Rectal smooth muscle tissue (tissue), 1 donor: ENCODE data around the gene SAV1.

Experiments
- H3K27ac ChIP-seq: one replicate; pipeline ENCODE4 v1.7.0; 2013; ENCODE audit warnings: low read depth, low read length, inconsistent platforms
- H3K27me3 ChIP-seq: one replicate; pipeline ENCODE4 v1.7.0; 2013; ENCODE audit warnings: low read length; ENCODE audit not compliant: control insufficient read depth, insufficient read depth
- H3K36me3 ChIP-seq: one replicate; pipeline ENCODE4 v1.7.0; 2013; ENCODE audit warnings: low read length; ENCODE audit not compliant: control insufficient read depth, insufficient read depth
- H3K4me1 ChIP-seq: one replicate; pipeline ENCODE4 v1.7.0; 2013; ENCODE audit warnings: low read length; ENCODE audit not compliant: control insufficient read depth, insufficient read depth
- H3K4me3 ChIP-seq: one replicate; pipeline ENCODE4 v1.7.0; 2013; ENCODE audit warnings: low read length
- H3K9ac ChIP-seq: one replicate; pipeline ENCODE4 v1.7.0; 2013; ENCODE audit warnings: low read length

The SAV1 gene

GRCh38 chr14:50616275-50616674 lies 51.8 kb downstream of the SAV1 start:
- Histone ChIP-seq H3K27ac (no peak overlapping the region), H3K27me3 (no peaks in the 10 kb centered on the region), H3K4me1 (no peaks in the 10 kb centered on the region), H3K36me3 (no peaks in the 10 kb centered on the region), H3K9ac (no peak overlapping the region), H3K4me3 (no peak overlapping the region)

- Histone ChIP-seq H3K27ac (no peak overlapping the region), H3K27me3 (no peaks in the 10 kb centered on the region), H3K9ac (no peak overlapping the region), H3K36me3 (no peaks in the 10 kb centered on the region), H3K4me3 (no peak overlapping the region), H3K4me1 (no peaks in the 10 kb centered on the region)
Observed at GRCh38 chr14:50615552-50615951, 52.6 kb downstream of the SAV1 start.

GRCh38 chr14:50615056-50615455 lies 53.0 kb downstream of the SAV1 start:
- no peaks in the 10 kb centered on the region for H3K36me3 ChIP-seq
- no peak overlapping the region for H3K4me3 ChIP-seq
- H3K4me1 ChIP-seq: no peaks in the 10 kb centered on the region
- H3K9ac ChIP-seq: no peak overlapping the region
- H3K27ac ChIP-seq: no peak overlapping the region
- no peaks in the 10 kb centered on the region for H3K27me3 ChIP-seq

GRCh38 chr14:50612806-50613205 lies 55.3 kb downstream of the SAV1 start:
- H3K36me3 ChIP-seq: no peaks in the 10 kb centered on the region
- H3K4me1 ChIP-seq: no peaks in the 10 kb centered on the region
- H3K27me3 ChIP-seq: no peaks in the 10 kb centered on the region
- no peak overlapping the region for H3K9ac ChIP-seq
- no peak overlapping the region for H3K4me3 ChIP-seq
- no peak overlapping the region for H3K27ac ChIP-seq

- Histone ChIP-seq H3K36me3 (no peaks in the 10 kb centered on the region), H3K4me3 (no peak overlapping the region), H3K27me3 (no peaks in the 10 kb centered on the region), H3K9ac (no peak overlapping the region), H3K4me1 (no peaks in the 10 kb centered on the region), H3K27ac (no peak overlapping the region)
Observed at GRCh38 chr14:50610465-50610864, 57.6 kb downstream of the SAV1 start.

GRCh38 chr14:50608302-50608851 lies 59.7 kb downstream of the SAV1 start:
- Histone ChIP-seq H3K9ac (no peak overlapping the region), H3K4me3 (no peak overlapping the region), H3K27me3 (no peaks in the 10 kb centered on the region), H3K36me3 (no peaks in the 10 kb centered on the region), H3K4me1 (no peaks in the 10 kb centered on the region), H3K27ac (no peak overlapping the region)

GRCh38 chr14:50607761-50608160 lies 60.3 kb downstream of the SAV1 start:
- no peak overlapping the region for H3K27ac ChIP-seq
- no peak overlapping the region for H3K9ac ChIP-seq
- H3K27me3 ChIP-seq: no peaks in the 10 kb centered on the region
- no peak overlapping the region for H3K4me3 ChIP-seq
- no peaks in the 10 kb centered on the region for H3K36me3 ChIP-seq
- H3K4me1 ChIP-seq: no peaks in the 10 kb centered on the region

- no peak overlapping the region for H3K27ac ChIP-seq
- H3K4me1 ChIP-seq: no peaks in the 10 kb centered on the region
- H3K4me3 ChIP-seq: no peak overlapping the region
- H3K27me3 ChIP-seq: no peaks in the 10 kb centered on the region
- H3K9ac ChIP-seq: no peak overlapping the region
- no peaks in the 10 kb centered on the region for H3K36me3 ChIP-seq
Observed at GRCh38 chr14:50607181-50607580, 60.9 kb downstream of the SAV1 start.

- Histone ChIP-seq H3K36me3 (no peaks in the 10 kb centered on the region), H3K27ac (no peak overlapping the region), H3K9ac (no peak overlapping the region), H3K27me3 (no peaks in the 10 kb centered on the region), H3K4me1 (no peaks in the 10 kb centered on the region), H3K4me3 (no peak overlapping the region)
Observed at GRCh38 chr14:50606468-50606867, 61.6 kb downstream of the SAV1 start.

GRCh38 chr14:50605766-50606165 lies 62.3 kb downstream of the SAV1 start:
- Histone ChIP-seq H3K4me1 (no peaks in the 10 kb centered on the region), H3K4me3 (no peak overlapping the region), H3K27me3 (no peaks in the 10 kb centered on the region), H3K27ac (no peak overlapping the region), H3K36me3 (no peaks in the 10 kb centered on the region), H3K9ac (no peak overlapping the region)

- no peak overlapping the region for H3K4me3 ChIP-seq
- no peaks in the 10 kb centered on the region for H3K27me3 ChIP-seq
- H3K27ac ChIP-seq: no peak overlapping the region
- H3K36me3 ChIP-seq: no peaks in the 10 kb centered on the region
- H3K4me1 ChIP-seq: no peaks in the 10 kb centered on the region
- H3K9ac ChIP-seq: no peak overlapping the region
Observed at GRCh38 chr14:50603565-50603964, 64.5 kb downstream of the SAV1 start.

- no peak overlapping the region for H3K27ac ChIP-seq
- no peaks in the 10 kb centered on the region for H3K27me3 ChIP-seq
- no peaks in the 10 kb centered on the region for H3K4me1 ChIP-seq
- H3K36me3 ChIP-seq: no peaks in the 10 kb centered on the region
- no peak overlapping the region for H3K9ac ChIP-seq
- no peak overlapping the region for H3K4me3 ChIP-seq
Observed at GRCh38 chr14:50602035-50602434, 66.1 kb downstream of the SAV1 start.

GRCh38 chr14:50601394-50601793 lies 66.7 kb downstream of the SAV1 start:
- H3K36me3 ChIP-seq: no peaks in the 10 kb centered on the region
- no peak overlapping the region for H3K27ac ChIP-seq
- no peaks in the 10 kb centered on the region for H3K4me1 ChIP-seq

More at GRCh38 chr14:50601394-50601793, 66.7 kb downstream of the SAV1 start:
- Histone ChIP-seq H3K9ac (no peak overlapping the region), H3K27me3 (no peaks in the 10 kb centered on the region), H3K4me3 (no peak overlapping the region)
